ENCODE data around the gene SPOP.
"Not testable (repeated sequence)": the region's sequence is repeated elsewhere in the genome, so short reads cannot be mapped to it uniquely, and the experiment has no call there.

SPOP gene

GRCh38 chr17:49647256-49647585 lies 30.7 kb downstream of the SPOP start:
- no peak for DNase-seq

DNA sequence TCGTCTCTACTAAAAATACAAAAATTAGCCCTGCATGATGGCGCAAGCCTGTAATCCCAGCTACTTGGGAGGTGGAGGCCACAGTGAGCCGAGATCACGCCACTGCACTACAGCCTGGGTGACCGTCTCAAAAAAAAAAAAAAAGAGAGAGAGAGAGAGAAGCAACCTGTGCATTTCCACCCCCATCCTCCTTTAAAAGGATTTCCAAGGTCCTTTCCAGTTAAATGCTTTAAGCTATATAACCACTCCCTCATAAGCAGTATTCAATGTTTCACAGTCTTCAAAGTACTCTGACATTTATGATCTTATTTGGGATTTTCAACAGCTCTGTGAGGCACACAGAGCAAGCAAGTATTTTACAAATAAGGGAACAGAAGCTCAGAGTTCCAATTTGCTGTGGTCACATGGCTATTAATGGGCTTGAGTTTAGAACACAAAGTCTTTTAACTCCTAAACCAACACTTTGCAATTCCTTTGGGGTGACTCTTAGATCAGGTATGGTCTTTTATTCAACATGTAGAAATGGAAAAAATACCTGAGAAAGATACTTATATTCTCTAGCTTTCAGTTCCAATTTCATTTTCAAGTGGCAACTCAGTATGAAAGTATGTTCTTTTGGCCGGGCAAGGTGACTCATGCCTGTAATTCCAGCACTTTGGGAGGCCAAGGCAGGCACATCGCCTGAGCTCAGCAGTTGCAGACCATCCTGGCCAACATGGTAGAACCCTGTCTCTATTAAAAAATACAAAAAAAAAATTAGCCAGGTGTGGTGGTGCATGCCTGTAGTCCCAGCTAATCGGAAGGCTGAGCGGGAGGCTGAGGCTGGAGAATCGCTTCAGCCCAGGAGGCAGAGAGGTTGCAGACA lies 31.3 kb downstream of the SPOP start:
- no peak for DNase-seq

- DNase-seq = not testable (repeated sequence)
Observed at GRCh38 chr17:49646056-49646390, 31.9 kb downstream of the SPOP start.

- DNase-seq = no peak
Observed at GRCh38 chr17:49645654-49646053, 32.2 kb downstream of the SPOP start.

DNA sequence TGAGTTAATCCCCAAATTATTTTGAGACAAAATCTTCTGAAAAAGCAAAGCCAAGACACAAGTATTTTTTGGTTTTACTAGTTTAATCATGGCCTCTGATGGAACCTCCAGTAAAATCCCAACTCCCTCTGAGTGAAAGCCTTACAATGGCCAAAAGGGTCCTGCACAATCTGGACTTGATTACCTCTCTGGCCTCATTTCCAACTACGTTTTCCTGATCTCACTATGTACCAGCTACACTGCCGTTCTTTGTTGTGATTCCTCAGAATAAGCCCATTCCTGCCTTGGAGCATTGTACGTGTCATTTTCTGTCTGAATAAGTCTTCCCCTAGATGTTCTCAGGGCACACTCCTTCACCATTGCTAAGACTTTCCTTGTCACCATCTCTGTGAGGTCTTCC lies 37.3 kb downstream of the SPOP start:
- DNase-seq = no peak

- DNase-seq = no peak
Observed at GRCh38 chr17:49638818-49639217, 39.1 kb downstream of the SPOP start.

- no peak for DNase-seq
Observed at GRCh38 chr17:49637739-49638138, 40.2 kb downstream of the SPOP start.

DNA sequence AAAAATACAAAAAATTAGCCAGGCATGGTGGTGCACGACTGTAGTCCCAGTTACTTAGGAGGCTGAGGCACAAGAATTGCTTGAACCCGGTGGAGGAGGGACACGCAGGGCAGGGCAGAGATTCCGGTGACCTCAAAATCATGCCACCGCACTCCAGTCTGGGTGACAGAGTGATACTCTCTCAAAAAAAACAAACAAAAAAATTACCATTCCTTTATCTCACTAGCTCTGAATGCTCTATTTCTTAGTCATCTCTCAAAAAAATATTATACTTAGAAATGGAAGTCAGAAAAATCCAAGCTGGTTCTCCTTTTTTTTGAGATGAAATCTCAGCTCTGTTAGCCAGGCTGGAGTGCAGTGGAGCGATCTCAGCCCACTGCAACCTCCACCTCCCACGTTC lies 40.8 kb downstream of the SPOP start:
- DNase-seq = no peak

DNA sequence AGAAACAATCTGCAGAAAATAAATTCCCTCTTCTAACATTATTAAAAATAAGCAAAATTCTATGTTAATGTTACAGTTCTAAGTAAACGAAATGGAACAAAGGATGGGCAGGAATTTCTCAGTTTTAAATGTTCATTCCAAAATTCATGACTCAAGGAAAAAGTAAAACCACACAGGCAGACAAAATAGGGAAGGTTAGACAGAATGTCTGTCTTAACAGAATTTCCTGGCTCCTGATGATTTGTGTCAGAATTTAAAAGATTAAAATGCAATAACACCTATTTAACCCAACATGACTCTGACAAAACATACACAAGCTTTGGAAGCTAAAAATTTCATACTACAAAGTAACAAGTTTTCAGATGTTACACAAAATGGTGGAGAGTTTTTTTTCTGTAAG lies 42.8 kb downstream of the SPOP start:
- no peak for DNase-seq

- DNase-seq = no peak
Observed at GRCh38 chr17:49634485-49634860, 43.4 kb downstream of the SPOP start.

DNA sequence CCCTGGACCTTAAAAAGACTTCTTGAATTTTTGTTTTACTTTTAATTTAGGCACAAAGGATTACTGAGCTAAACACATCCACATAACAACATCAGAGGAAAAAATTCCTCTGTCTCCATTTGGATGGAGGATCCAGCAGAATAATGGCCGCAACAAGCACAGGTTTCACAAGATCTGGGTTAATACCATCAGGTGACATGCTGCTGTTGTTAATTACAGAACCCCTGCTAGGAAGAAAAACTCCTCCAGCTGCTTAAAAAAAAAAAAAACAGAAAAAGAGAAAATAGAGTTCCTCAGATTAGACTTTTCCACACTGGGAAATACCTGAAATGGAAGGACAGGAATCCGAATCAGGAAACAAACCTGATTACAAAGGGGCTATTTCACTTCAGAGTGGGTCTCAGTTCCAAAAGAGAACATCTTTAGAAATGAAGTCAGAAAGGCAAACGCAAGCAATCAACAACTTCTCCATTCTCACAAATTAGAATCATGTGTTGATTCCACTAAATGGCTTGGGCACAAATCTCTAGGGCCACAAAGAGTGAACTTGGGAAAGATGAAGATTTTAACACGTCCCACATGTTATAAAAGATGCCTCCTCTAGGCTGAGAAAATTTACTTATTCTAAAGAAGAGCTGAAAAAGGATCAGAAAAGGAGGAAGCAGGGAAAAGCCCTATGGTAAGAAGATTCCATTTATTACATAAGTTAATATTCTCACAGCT lies 44.0 kb downstream of the SPOP start:
- no peak for DNase-seq

- DNase-seq = no peak
Observed at GRCh38 chr17:49633250-49633649, 44.6 kb downstream of the SPOP start.

DNA sequence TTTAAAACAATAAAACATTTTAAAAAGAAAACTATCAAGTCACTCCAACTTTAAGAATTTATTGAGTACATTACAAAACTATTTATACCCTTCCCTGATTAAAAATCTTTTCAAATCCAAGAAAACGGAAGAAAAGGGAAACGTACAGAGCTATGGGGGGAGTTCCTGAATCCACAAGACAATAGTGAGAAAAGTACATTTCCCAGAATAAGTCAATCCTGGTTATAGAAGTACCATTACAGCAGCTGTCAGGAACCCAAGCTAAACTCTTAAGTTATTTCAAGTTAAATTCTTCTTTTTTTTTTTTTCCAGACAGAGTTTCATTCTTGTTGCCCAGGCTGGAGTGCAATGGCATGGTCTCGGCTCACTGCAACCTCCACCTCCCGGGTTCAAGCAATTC lies 45.7 kb downstream of the SPOP start:
- no peak for DNase-seq

GRCh38 chr17:49631496-49631895 lies 46.4 kb downstream of the SPOP start:
- DNase-seq = no peak

DNA sequence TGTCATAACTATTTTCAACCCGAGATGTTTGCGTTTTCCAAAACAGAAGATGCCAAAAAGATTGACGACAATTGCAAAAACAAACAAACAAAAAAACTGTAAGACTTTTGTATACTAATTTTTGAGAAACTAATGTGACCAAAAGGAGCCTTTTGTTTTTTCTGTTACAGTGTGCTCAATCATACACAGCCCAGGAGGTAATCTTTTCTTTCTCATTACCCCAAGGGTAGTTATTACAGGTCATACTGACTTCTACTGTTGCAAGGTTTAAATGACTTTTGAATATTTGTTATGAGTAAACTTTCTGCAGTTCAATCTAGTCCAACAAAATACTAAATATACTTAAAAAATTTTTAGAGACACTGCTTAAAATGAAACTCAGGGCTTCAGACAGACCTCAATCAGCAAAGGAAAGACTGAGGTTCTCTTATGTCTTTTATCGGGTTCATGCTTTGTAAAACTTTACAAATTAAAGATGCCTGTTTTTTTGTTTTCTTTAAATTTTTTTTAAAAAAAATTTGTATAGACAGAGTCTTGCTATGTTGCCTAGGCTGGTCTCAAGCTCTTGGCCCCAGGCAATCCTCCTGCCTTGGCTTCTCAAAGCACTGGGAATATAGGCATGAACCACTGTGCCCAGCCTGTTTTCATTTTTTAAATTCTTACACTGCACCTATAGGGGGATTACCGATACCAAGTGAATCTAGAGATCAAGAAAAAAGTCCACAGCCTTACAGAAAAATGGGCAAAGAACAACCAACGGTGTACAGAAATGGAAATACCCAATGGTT lies 47.6 kb downstream of the SPOP start:
- no peak for DNase-seq

- no peak for DNase-seq
Observed at GRCh38 chr17:49629447-49629846, 48.5 kb downstream of the SPOP start.

- DNase-seq = no peak
Observed at GRCh38 chr17:49624896-49625295, 53.0 kb downstream of the SPOP start.

GRCh38 chr17:49621946-49622529 lies 55.9 kb downstream of the SPOP start:
- no peak for DNase-seq

GRCh38 chr17:49621420-49621819 lies 56.5 kb downstream of the SPOP start:
- no peak for DNase-seq

GRCh38 chr17:49618028-49618611 lies 59.8 kb downstream of the SPOP start:
- DNase-seq = no peak

DNA sequence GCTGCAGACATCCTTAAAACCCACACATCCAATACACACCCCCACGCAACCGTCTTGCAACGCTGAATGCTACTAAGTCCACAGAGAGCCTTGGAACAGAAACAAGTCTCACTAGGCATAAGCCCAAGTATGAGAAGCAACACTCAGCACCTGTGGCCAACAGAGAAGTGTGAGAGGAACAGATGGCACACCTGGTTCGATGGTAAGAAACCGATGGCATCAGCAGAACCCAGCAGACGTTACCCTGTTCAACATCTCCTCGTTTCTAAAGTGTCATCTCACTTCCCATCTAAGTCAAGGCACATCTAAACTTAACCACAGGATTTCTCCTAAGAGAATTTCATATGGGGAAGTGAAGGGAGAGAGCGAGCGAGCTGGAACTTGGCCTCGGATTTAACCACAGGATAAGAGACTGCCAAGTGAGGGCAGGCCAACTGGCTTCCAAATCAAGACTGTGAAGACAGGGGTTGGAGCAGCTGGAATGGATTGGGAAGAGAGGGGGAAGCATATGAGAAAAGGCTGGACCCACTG lies 61.2 kb downstream of the SPOP start:
- no peak for DNase-seq

DNA sequence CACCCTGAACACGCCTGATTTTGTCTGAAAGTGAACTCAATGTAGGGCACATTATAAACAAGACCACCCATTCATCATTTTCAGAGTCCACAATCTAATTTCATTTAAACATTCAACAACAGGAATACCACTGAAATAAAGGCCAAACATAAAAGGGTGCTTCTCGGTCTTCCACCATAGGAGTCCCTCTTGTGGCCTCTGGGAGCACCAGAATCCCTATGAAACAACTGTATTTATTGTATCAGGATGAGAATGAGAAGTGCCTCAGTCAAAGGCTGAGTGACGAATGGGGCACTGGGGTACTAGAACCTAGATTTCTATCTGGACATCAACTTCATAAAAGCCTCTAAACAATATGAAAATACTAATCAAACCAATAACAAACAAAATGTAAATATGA lies 61.8 kb downstream of the SPOP start:
- DNase-seq = no peak

Measured in GDM1 (cell line).